ENCODE results near the gene NANOS1.
A peak's percentile ranks its signal among the peaks of the same experiment; 100 is the strongest.

The NANOS1 gene

GRCh38 chr10:119061926-119062325 is 32.4 kb downstream of the NANOS1 start:
- no peak for DNase-seq

- no peak for DNase-seq
Measured at GRCh38 chr10:119070395-119071165, 41.1 kb downstream of the NANOS1 start.

- no peak for DNase-seq
Measured at GRCh38 chr10:119073584-119073983, 44.1 kb downstream of the NANOS1 start.

- no peak for DNase-seq
Measured at GRCh38 chr10:119078422-119079179, 49.1 kb downstream of the NANOS1 start.

GRCh38 chr10:119079599-119080520 is 50.3 kb downstream of the NANOS1 start:
- DNase-seq: peak in 1 of 2 experiments; percentile 21

- peak; percentile 34 to 67 for DNase-seq
Measured at GRCh38 chr10:119080521-119081259, 51.2 kb downstream of the NANOS1 start, which contains the start of gene EIF3A. Gene EIF3A, minus strand, starts transcription at chr10:119080817. Its CDS starts 141 bp downstream, at chr10:119080676.
